ENCODE results near the gene ASCC1.

The ASCC1 gene

GRCh38 chr10:72056932-72057751, 158.9 kb downstream of the ASCC1 start:
- H3K27ac ChIP-seq, result no peak overlapping the region
- TF ChIP-seq ZFX (IDR thresholded peaks at IDR 0.05) (no peak), CTCF (conservative IDR thresholded peaks at IDR 0.05) (no peak)

GRCh38 chr10:72056113-72056512, 160.0 kb downstream of the ASCC1 start:
- TF ChIP-seq CTCF (conservative IDR thresholded peaks at IDR 0.05), result no peak
- TF ChIP-seq ZFX (IDR thresholded peaks at IDR 0.05), result no peak
- H3K27ac ChIP-seq, result no peak overlapping the region; the same call in 1 of the 2 replicates

- H3K27ac ChIP-seq, result no peak overlapping the region
These were observed 162.4 kb downstream of the ASCC1 start for GRCh38 chr10:72053690-72054089.

GRCh38 chr10:72050873-72051272, 165.2 kb downstream of the ASCC1 start:
- H3K27ac ChIP-seq, result no peak overlapping the region
- TF ChIP-seq CTCF (conservative IDR thresholded peaks at IDR 0.05), result no peak
- no peak for TF ChIP-seq ZFX (IDR thresholded peaks at IDR 0.05)

More at GRCh38 chr10:72053690-72054089, 162.4 kb downstream of the ASCC1 start:
- TF ChIP-seq CTCF (conservative IDR thresholded peaks at IDR 0.05) (no peak), ZFX (IDR thresholded peaks at IDR 0.05) (no peak)

GRCh38 chr10:72049969-72050781, 165.9 kb downstream of the ASCC1 start:
- TF ChIP-seq ZFX (IDR thresholded peaks at IDR 0.05), result no peak
- TF ChIP-seq CTCF (conservative IDR thresholded peaks at IDR 0.05), result no peak
- H3K27ac ChIP-seq, result no peak overlapping the region

- no peak overlapping the region for H3K27ac ChIP-seq
- no peak for TF ChIP-seq ZFX (IDR thresholded peaks at IDR 0.05)
- TF ChIP-seq CTCF (conservative IDR thresholded peaks at IDR 0.05), result no peak
These were observed 166.6 kb downstream of the ASCC1 start for GRCh38 chr10:72049472-72049871.
